GM23338 (cell line): Measurements from ENCODE around the gene PHACTR1. TPM values are rescaled to one million over a fixed set of nuclear protein-coding genes. Genes with fewer than 3 reads are reported as not detected.

Experiments
- ATAC-seq: fragments of 200-7000 bp; cut with Tn5 transposase; 3 replicates; pipeline ENCODE4 v1.9.1; 2020
- DNase-seq: peaks from one replicate; pipeline ENCODE4 v3.0.0-alpha.2; 2015; ENCODE audit warnings: low spot score
- H2AFZ ChIP-seq: fragments of 200-600 bp; sonication (generic); 2 replicates; pipeline ENCODE4 v1.8.0; 2016; ENCODE audit warnings: antibody characterized with exemption, mild to moderate bottlenecking, moderate library complexity
- H3F3A ChIP-seq: fragments of 200-600 bp; sonication (generic); replicated peaks from 2 replicates; pipeline ENCODE4 v1.8.0; 2017; ENCODE audit warnings: antibody characterized with exemption, mixed run types, low read depth
- H3K27ac ChIP-seq: fragments of 200-600 bp; sonication (generic); 2 replicates; pipeline ENCODE4 v1.6.1; 2016; ENCODE audit warnings: low read depth
- H3K27me3 ChIP-seq: fragments of 200-600 bp; sonication (generic); 2 replicates; pipeline ENCODE4 v1.8.0; 2016; ENCODE audit warnings: mild to moderate bottlenecking, mixed run types, moderate library complexity; ENCODE audit not compliant: insufficient read depth
- H3K36me3 ChIP-seq: fragments of 200-600 bp; sonication (generic); 2 replicates; pipeline ENCODE4 v1.8.0; 2016; ENCODE audit warnings: mild to moderate bottlenecking; ENCODE audit not compliant: insufficient read depth
- H3K4me1 ChIP-seq: fragments of 200-600 bp; sonication (generic); 2 replicates; pipeline ENCODE4 v1.8.0; 2016; ENCODE audit warnings: mild to moderate bottlenecking, moderate library complexity; ENCODE audit not compliant: insufficient read depth
- H3K4me2 ChIP-seq: fragments of 200-600 bp; sonication (generic); 2 replicates; pipeline ENCODE4 v1.7.1; 2017; ENCODE audit warnings: mixed run types
- H3K4me3 ChIP-seq: fragments of 200-600 bp; sonication (generic); 2 replicates; pipeline ENCODE4 v1.6.1; 2016; ENCODE audit warnings: mixed run types
- H3K79me2 ChIP-seq: fragments of 200-600 bp; sonication (generic); replicated peaks from 2 replicates; pipeline ENCODE4 v1.8.0; 2017; ENCODE audit warnings: mild to moderate bottlenecking; ENCODE audit not compliant: insufficient read depth
- H3K9me2 ChIP-seq: fragments of 200-600 bp; sonication (generic); 2 replicates; pipeline ENCODE4 v1.8.0; 2017; ENCODE audit not compliant: insufficient read depth
- H4K20me1 ChIP-seq: fragments of 200-600 bp; sonication (generic); replicated peaks from 2 replicates; pipeline ENCODE4 v1.8.0; 2017; ENCODE audit warnings: mild to moderate bottlenecking; ENCODE audit not compliant: insufficient read depth
- H3K27ac Mint-ChIP-seq: 2 replicates; pipeline ENCODE4 v1.8.0; 2020; ENCODE audit warnings: inconsistent platforms, mild to moderate bottlenecking, moderate library complexity, mixed read lengths
- H3K27me3 Mint-ChIP-seq: 3 replicates; pipeline ENCODE4 v1.8.0; 2022; ENCODE audit warnings: low read depth, mild to moderate bottlenecking, moderate library complexity, mixed read lengths, inconsistent platforms; ENCODE audit not compliant: insufficient read depth, poor library complexity
- H3K36me3 Mint-ChIP-seq: 3 replicates; pipeline ENCODE4 v1.8.0; 2021; ENCODE audit warnings: low read depth, mild to moderate bottlenecking, inconsistent platforms, moderate library complexity, mixed read lengths
- H3K4me1 Mint-ChIP-seq: 3 replicates; pipeline ENCODE4 v1.8.0; 2020; ENCODE audit warnings: mild to moderate bottlenecking, inconsistent platforms, mixed read lengths
- H3K4me3 Mint-ChIP-seq: 3 replicates; pipeline ENCODE4 v1.8.0; 2021; ENCODE audit warnings: moderate library complexity, mild to moderate bottlenecking, inconsistent platforms, mixed read lengths
- H3K9me3 Mint-ChIP-seq: 3 replicates; pipeline ENCODE4 v1.8.0; 2020; ENCODE audit warnings: moderate library complexity, mild to moderate bottlenecking, inconsistent platforms, mixed read lengths
- CREB1 ChIP-seq: fragments of 250-450 bp; sonication (Bioruptor Pico); IDR thresholded peaks from 2 replicates; pipeline ENCODE4 v1.5.0; 2020; ENCODE audit warnings: low read depth, mild to moderate bottlenecking, moderate library complexity
- EZH2 ChIP-seq: fragments of 200-600 bp; sonication (generic); IDR thresholded peaks from one replicate; pipeline ENCODE4 v1.8.0; 2017; ENCODE audit warnings: antibody characterized with exemption, mild to moderate bottlenecking, low read depth; ENCODE audit not compliant: unreplicated experiment
- EZH2phosphoT487 ChIP-seq: fragments of 200-600 bp; sonication (generic); IDR thresholded peaks from one replicate; pipeline ENCODE4 v1.8.1; 2018; ENCODE audit warnings: antibody characterized with exemption; ENCODE audit not compliant: unreplicated experiment
- NANOG ChIP-seq: IDR thresholded peaks from 2 replicates; pipeline ENCODE4 v1.6.1; 2016; ENCODE audit warnings: antibody characterized with exemption, borderline replicate concordance
- STAT1 ChIP-seq: IDR thresholded peaks from one replicate; pipeline ENCODE4 v1.6.1; 2016; ENCODE audit warnings: antibody characterized with exemption; ENCODE audit not compliant: unreplicated experiment
- ZNF114 ChIP-seq: fragments of 250-450 bp; sonication (Bioruptor Pico); IDR thresholded peaks from 2 replicates; pipeline ENCODE4 v1.5.0; 2020; ENCODE audit warnings: mild to moderate bottlenecking, moderate library complexity
- polyA plus RNA-seq: library from polyadenylated mRNA; unstranded; fragments of >200 nt; fragmentation: Nextera tagmentation; extraction: Ambion mirVana; gene quantifications from 2 replicates; pipeline ENCODE4 v1.2.1, GENCODE V29; 2016
- total RNA-seq: library from RNA; depleted of rRNA; stranded (reverse); fragments of >200 nt; shearing (Covaris generic); gene quantifications from 2 replicates; pipeline ENCODE4 v1.2.3, GENCODE V29; 2014
- TF ChIP-seq, protein P1 (sequence below): IDR thresholded peaks from one replicate; pipeline ENCODE4 v1.6.1; 2018; ENCODE audit warnings: antibody characterized with exemption; ENCODE audit not compliant: unreplicated experiment
- TF ChIP-seq, protein P2 (sequence below), 2 experiments: fragments of 200-600 bp in 1 of 2; sonication (generic) in 1 of 2; conservative IDR thresholded peaks; 2 replicates each; pipeline versions ENCODE4 v1.5.1 to v1.6.1; 2016 to 2017; ENCODE audit warnings: antibody characterized with exemption in 2 of 2, low read depth in 2 of 2, mild to moderate bottlenecking in 2 of 2, moderate library complexity in 1 of 2

Gene PHACTR1
- total and polyA plus RNA-seq, 2 experiments from 2014 or later: 5.9 to 19.3 TPM

DNA sequence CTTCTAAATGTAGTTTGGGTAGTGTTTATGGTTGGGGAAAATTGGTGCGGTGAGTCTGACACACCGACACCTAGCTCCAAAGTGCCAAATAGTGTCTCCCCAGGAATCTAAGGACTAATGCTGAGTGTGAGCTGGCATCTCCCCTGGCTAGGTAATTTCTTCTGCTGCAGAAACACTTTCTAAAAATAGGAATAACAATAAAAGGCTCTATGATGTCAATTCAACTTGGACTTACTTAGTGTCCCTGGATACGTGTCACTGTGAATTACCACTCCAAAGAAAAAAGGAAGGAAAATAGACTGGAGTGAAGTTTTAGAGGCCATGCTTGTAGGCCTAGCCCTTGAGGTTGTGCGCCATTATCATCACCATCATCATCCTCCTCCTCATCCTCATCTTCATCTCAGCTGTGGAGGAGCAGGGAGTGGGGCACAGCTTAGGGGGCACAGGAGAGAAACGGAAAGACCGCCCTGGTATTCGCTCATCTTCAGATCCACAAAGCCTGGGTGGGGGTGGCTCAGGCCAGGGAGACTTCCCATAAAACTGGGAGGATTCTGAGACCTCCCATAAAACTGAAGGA, 522.2 kb downstream of the PHACTR1 start (continued):
- TF ChIP-seq, protein P1, sequence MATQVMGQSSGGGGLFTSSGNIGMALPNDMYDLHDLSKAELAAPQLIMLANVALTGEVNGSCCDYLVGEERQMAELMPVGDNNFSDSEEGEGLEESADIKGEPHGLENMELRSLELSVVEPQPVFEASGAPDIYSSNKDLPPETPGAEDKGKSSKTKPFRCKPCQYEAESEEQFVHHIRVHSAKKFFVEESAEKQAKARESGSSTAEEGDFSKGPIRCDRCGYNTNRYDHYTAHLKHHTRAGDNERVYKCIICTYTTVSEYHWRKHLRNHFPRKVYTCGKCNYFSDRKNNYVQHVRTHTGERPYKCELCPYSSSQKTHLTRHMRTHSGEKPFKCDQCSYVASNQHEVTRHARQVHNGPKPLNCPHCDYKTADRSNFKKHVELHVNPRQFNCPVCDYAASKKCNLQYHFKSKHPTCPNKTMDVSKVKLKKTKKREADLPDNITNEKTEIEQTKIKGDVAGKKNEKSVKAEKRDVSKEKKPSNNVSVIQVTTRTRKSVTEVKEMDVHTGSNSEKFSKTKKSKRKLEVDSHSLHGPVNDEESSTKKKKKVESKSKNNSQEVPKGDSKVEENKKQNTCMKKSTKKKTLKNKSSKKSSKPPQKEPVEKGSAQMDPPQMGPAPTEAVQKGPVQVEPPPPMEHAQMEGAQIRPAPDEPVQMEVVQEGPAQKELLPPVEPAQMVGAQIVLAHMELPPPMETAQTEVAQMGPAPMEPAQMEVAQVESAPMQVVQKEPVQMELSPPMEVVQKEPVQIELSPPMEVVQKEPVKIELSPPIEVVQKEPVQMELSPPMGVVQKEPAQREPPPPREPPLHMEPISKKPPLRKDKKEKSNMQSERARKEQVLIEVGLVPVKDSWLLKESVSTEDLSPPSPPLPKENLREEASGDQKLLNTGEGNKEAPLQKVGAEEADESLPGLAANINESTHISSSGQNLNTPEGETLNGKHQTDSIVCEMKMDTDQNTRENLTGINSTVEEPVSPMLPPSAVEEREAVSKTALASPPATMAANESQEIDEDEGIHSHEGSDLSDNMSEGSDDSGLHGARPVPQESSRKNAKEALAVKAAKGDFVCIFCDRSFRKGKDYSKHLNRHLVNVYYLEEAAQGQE: no peak
- no peak for TF ChIP-seq CREB1 (CRISPR knock-in tag)

DNA sequence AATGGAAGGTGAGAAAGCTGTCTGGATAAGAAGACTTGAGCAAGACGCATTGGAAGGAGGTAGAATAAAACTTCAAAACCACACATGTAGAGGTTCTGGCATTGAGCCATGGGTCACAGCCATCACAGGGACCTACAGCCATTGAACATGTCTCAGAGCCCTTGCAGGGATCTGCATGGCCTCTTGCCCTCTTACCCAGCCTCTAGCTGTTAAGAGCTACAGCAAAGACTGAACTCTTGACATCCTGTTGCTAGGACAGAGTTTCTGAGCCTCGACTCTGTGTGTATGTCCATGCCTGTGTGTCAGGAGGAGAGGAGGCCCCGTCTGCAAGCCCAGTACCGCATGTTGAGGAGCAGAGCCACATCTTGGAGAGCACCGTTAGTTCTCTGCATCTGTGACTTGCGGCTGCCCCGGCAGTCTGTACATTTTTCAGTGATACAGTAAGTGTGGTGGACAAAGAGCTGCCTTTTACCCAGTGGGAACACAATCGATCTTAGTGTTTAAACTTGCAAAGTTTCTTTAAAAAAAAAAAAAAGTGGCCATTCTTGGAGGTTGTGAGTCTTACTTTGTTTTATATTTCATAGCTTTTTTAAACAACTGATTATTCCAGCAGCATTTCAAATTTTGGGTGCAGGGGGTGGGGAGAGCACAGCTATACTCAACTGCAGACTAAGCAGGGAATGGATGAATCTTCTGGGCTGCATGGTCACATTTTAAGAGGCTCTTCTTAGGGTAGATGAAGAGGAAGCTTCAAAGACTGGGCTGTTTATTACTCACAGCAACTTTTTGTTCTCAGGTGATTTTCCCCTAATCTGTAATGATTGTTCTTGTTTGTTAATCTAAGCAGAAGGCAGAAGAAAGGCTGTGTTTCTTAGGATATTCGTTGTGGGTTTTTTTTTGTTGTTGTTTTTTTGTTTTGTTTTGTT, 523.2 kb downstream of the PHACTR1 start:
- H4K20me1 ChIP-seq: no peaks in the 10 kb centered on the region
- H3K79me2 ChIP-seq: no peaks in the 10 kb centered on the region
- no peak overlapping the region for H3K4me3 ChIP-seq
- H2AFZ ChIP-seq: no peak overlapping the region
- Mint-ChIP-seq H3K9me3 (peaks cover 8% of the 10 kb centered on the region; the same call in 2 of the 3 replicates), H3K4me3 (no peak overlapping the region), H3K36me3 (peaks cover 10% of the 10 kb centered on the region; the same call in 2 of the 3 replicates), H3K4me1 (peaks cover 2% of the 10 kb centered on the region; the same call in 1 of the 3 replicates), H3K27ac (no peak overlapping the region), H3K27me3 (peaks cover 1% of the 10 kb centered on the region)
- TF ChIP-seq ZNF114 (CRISPR knock-in tag): no peak
- no peak for ATAC-seq
- no peaks in the 10 kb centered on the region for H3K27me3 ChIP-seq
- H3K4me2 ChIP-seq: no peak overlapping the region
- no peaks in the 10 kb centered on the region for H3K9me2 ChIP-seq
- no peak for DNase-seq
- H3F3A ChIP-seq: no peaks in the 10 kb centered on the region
- H3K4me1 ChIP-seq: no peaks in the 10 kb centered on the region; the same call in 1 of the 2 replicates
- H3K27ac ChIP-seq: no peak overlapping the region
- 0 out of 2 replicates have a peak, but pooled peaks cover 4% of the 10 kb centered on the region for H3K36me3 ChIP-seq

DNA sequence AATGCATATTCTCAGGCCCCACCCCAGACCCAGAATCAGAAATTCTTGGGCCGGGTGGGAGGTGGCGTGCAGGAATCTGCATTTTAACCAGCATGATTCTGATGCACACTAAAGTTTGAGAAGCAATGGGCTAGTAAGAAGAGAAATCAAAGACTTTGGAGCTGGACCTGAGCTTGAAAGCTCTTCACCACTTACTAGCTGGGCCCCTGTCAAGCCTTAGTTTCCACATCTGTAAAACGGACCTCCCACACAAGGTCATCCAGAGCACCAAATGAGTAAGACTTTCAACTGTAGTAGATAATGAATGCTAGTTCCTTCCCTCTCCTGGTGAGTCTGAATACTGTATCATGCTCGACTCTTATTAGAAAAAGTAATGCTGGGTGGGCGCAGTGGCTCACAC, 524.8 kb downstream of the PHACTR1 start:
- peaks cover 8% of the 10 kb centered on the region; the same call in 2 of the 3 replicates for H3K9me3 Mint-ChIP-seq
- no peaks in the 10 kb centered on the region for H3K9me2 ChIP-seq
- H3K27ac ChIP-seq: no peak overlapping the region
- no peak overlapping the region for H3K4me3 Mint-ChIP-seq
- peaks cover 10% of the 10 kb centered on the region; the same call in 2 of the 3 replicates for H3K36me3 Mint-ChIP-seq
- no peak overlapping the region for H3K27ac Mint-ChIP-seq
- no peaks in the 10 kb centered on the region for H3F3A ChIP-seq
- no peaks in the 10 kb centered on the region for H4K20me1 ChIP-seq
- H3K36me3 ChIP-seq: 0 out of 2 replicates have a peak, but pooled peaks cover 4% of the 10 kb centered on the region
- H3K27me3 Mint-ChIP-seq: peaks cover 1% of the 10 kb centered on the region
- H2AFZ ChIP-seq: no peak overlapping the region
- no peaks in the 10 kb centered on the region for H3K27me3 ChIP-seq
- peaks cover 2% of the 10 kb centered on the region; the same call in 1 of the 3 replicates for H3K4me1 Mint-ChIP-seq
- H3K79me2 ChIP-seq: no peaks in the 10 kb centered on the region
- no peak overlapping the region for H3K4me3 ChIP-seq
- DNase-seq: no peak
- no peak for ATAC-seq
- no peaks in the 10 kb centered on the region; the same call in 1 of the 2 replicates for H3K4me1 ChIP-seq
- no peak overlapping the region for H3K4me2 ChIP-seq
- TF ChIP-seq EZH2phosphoT487 (no peak), NANOG (no peak), EZH2 (no peak), STAT1 (no peak)
- TF ChIP-seq, protein P2, sequence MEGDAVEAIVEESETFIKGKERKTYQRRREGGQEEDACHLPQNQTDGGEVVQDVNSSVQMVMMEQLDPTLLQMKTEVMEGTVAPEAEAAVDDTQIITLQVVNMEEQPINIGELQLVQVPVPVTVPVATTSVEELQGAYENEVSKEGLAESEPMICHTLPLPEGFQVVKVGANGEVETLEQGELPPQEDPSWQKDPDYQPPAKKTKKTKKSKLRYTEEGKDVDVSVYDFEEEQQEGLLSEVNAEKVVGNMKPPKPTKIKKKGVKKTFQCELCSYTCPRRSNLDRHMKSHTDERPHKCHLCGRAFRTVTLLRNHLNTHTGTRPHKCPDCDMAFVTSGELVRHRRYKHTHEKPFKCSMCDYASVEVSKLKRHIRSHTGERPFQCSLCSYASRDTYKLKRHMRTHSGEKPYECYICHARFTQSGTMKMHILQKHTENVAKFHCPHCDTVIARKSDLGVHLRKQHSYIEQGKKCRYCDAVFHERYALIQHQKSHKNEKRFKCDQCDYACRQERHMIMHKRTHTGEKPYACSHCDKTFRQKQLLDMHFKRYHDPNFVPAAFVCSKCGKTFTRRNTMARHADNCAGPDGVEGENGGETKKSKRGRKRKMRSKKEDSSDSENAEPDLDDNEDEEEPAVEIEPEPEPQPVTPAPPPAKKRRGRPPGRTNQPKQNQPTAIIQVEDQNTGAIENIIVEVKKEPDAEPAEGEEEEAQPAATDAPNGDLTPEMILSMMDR (conservative IDR thresholded peaks at IDR 0.05; ENCODE audit: low read depth in 2 of 2): no peak
